GM21737 (cell line): ENCODE results near the gene PRG2.

Experiments
- ATAC-seq: cut with Tn5 transposase; IDR thresholded peaks from one replicate; pipeline ENCODE4 v1.9.1; 2021; ENCODE audit warnings: mild to moderate bottlenecking, moderate library complexity; ENCODE audit not compliant: unreplicated experiment

The PRG2 gene, protein sequence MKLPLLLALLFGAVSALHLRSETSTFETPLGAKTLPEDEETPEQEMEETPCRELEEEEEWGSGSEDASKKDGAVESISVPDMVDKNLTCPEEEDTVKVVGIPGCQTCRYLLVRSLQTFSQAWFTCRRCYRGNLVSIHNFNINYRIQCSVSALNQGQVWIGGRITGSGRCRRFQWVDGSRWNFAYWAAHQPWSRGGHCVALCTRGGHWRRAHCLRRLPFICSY

DNA sequence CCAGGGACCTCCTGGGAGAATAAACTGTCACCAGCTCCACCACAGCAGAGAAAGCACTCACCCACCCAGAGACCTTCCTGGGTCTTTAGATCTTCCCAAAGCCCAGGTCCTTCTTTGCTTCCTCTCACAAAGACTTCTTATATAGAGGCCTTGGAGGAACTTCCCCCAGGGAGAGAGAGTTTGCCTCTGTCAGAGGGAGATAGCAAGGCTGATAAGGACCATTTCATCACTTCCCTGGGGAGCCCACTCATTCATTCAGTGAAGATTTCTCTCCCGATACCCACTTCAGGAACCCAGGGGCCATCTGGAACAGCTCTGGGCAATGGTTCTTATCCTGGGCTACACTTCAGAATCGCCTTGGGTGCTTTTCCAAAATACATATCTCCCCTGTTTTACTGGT, at the start of gene PRG2:
Gene PRG2, minus strand, starts transcription at position 116 of the 400 bp plus-strand sequence. CDS start 706 bp downstream, outside the sequence.
- no peak for ATAC-seq

DNA sequence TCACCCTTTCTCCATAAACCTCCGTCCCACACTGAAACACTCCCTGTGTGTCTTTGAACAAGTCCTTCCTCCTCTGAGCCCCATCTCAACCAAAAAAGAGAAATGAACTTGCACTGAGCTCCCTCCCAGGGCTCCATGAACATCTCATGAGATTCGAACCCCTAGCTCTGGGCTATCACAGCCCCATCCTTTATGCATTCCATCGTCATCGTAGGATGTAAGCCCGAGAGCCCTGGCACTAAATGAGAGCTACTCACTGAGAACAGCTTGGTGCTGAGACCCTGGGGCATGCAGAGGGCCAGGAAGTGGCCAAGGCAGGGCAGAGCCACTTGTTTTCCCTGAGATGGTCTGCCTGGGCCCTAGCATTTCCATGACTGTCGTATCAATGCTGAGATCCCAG, 49.3 kb upstream of the PRG2 start:
- no peak for ATAC-seq

- no peak for ATAC-seq
These were observed 48.2 kb upstream of the PRG2 start for GRCh38 chr11:57438345-57439285.

GRCh38 chr11:57436031-57436430, 45.6 kb upstream of the PRG2 start:
- ATAC-seq, result no peak

GRCh38 chr11:57434640-57435546, 44.4 kb upstream of the PRG2 start:
- no peak for ATAC-seq

DNA sequence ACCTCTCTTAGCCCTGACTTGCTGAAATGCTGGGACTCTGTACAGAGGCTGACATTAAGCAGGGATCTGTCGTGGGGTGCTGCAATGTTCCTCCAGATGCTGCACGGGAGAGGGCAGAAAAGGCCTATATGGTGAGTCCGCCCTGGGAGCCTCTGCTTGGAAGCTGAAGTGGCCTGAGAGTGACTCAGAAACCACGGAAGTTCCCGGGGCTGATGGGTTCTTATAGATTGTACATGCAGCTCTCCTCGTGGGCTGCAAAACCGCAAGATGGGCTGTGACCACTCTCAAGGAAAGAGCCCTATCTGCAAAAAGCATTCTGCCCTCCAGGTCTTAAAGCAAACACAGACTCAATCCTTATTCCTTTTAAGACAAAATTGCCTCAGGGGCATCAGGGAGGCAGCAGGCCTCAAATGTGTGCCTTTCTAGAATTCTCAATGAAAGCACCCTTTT, 42.3 kb upstream of the PRG2 start:
- no peak for ATAC-seq

GRCh38 chr11:57432149-57432561, 41.7 kb upstream of the PRG2 start:
- no peak for ATAC-seq

DNA sequence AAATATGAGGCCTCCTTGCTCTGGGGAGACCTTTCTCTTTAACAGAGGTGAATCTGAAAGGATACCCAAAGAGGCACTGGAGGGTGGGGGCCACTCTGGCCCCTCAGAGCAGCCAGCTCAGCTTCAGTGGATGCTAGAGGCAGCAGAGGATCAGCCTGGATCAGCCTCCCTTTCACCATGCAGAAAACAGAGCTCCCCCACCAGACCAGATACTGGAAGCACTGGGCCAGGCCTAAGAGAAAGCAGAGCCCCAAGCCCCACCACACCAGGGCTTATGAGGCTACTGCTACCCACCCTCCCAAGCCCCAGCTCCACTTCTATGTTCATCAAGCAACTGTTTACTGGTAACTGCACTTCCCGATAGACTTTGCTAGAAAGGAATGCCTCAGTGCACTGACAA, 40.5 kb upstream of the PRG2 start:
- ATAC-seq, result no peak

- ATAC-seq, result no peak
These were observed 39.5 kb upstream of the PRG2 start for GRCh38 chr11:57429946-57430345.

GRCh38 chr11:57428643-57429042, 38.2 kb upstream of the PRG2 start:
- ATAC-seq, result no peak

GRCh38 chr11:57427727-57428082, 37.3 kb upstream of the PRG2 start:
- no peak for ATAC-seq

DNA sequence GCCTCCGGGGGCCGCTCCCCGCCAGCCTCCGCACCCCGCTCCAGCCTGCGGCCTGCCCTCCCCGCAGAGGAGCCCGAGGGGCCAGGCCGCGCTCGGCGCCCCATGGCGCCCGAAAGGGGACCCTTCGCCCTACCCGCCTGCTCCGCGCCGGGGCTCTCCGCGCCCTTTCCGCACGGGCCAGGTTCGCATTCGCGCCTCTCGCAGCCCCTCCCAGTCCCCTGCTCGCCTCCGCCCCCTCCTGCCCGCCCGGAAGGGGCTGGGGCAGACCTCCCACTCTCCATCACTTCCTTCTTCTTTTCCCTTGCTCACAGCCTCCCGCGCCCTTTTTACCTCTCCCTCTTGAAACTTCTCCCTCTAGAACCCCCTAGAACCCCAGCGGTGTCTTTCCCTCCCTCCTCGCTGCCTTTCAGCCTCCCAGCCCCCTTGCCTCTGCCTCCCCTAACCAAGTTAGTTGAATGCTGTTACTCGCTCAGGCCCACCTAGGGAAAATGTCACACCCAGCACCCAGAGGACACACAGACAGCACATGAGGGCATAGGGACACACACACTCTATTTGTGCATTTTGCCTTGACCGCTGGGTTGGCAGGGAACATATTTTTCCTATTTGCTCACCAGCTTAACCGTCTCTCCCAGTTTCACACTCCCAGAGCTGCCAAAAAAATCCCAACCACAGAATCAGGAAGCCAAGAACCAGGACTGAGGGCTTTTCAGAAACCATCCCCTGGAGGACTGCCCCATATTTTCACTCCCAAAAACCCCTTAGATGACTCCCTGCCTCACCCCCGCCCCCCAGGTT, 36.7 kb upstream of the PRG2 start, which contains the start of gene SLC43A3:
Gene SLC43A3, minus strand, starts transcription at position 193 of the 798 bp plus-strand sequence. CDS start 949 bp downstream, outside the sequence.
- peak; percentile 56 for ATAC-seq

DNA sequence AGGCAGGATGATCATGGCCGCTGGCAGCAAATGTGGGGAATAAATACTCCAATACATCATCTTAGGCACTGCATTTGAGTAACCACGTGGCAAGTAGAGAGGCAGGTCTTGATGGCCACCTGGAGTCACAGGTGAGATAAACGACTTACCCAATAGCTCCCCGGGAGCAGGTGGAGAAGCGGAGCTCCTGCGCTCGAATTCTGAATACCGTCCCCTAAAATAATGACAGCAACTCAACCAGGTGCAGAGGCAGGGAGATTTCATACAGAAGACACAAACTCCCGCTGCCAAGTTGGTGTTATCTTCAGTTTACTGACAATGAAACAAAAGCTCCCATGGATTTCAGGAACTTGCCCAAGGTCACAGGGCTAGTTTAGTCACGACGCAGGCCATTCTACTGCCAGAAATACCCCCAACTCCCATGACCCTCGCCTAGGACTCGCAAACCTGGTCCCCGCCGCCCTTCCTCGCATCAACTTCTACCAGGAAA, 36.0 kb upstream of the PRG2 start:
- ATAC-seq, result no peak

DNA sequence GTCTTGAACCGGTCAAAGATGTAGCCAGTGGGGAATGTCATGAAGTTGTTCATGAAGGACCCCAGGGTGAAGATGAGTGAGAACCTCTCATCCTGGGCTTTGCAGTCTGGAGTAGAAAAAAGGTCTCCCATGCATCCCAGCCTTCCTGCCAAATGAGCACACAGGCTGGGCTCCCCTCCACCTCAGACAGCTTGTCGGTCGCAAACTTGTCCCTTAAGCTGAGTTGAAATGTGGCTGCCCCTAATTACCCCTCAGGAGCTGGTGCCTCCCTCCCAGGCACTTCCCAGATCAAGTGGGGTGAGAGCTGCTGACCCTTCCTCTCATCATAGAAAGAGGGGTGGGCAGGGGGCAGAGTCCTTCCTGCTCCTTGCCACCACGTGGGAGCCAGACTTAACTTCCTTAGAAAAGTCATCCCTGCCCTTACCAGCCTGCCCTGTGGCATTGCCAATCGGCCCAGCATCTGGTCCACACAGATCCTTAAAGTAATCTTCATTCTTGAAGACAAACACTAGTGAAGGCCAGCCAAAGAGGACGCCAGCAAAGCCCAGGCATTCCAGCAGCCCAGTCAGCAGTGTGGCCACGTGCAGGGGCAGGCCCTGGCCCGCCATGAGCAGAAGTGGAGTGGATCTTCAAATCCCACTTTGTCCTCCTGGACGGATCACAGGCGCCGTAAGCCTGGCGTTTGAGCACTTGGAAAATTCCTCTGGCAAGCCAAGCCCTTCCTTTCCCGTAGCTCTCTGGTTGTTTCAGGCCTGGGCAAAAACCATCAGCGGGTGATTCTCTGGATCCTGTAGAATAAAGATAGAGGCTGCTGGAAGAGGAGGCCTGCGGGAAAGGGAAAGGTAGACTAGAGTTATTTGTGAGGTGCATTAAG, 35.4 kb upstream of the PRG2 start:
- no peak for ATAC-seq

DNA sequence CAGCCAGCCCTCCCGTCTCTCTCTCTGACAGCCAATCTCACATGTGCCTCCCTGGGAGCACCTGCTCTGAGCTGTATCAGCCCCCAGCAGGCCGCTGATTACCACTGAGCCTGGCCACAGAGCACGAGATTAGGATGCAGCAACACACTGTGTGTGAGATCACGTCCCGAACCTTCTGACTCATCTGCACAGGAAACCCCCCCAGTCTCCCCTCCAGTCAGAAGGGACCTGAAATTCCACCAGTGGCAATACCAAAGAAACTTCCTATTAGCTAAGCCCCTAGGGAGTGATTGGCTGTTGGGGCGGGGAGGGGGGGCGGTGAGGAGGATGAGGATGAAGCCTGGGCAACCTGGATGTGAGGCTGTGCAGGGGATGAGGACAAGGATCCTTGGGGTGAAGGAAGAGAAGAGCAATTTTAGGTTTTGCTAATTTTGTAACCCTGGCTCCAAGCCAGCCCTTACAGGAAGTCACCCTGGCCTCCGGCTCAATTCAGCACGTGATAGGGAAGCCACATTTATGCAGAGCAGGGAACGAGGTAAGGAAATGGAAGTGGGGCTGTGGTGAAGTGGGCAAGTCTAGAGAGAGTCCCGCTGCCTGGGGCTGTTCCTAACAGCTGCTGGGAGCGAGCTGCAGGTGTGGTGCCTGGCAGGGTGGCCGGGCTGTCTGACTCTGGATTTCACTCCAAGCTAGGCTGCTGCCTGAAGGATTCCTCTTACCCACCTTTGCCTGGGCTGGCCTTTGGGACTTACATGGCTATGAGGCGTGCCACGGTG, 34.5 kb upstream of the PRG2 start:
- peak; percentile 85 for ATAC-seq

- no peak for ATAC-seq
These were observed 33.8 kb upstream of the PRG2 start for GRCh38 chr11:57424137-57424791.

- ATAC-seq, result no peak
These were observed 32.2 kb upstream of the PRG2 start for GRCh38 chr11:57422669-57423068.

DNA sequence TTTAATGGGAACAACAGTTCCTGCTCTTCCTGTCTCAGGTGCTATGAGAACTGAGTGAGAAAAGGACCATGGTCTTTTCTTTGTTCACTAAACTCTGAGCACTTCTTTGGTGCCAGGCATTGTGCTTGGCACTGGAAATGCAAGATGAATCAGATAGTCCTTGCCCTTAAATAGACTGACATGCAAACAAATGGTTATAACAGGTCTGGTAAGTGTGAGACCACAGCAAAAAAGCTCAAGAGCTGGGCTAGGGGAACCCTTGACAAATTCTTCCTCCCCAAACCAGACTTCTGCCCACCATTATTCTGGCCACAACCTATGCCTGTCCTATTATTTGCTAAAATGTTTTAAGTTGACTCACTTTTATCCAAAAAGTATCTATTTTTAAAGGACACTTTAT, 31.4 kb upstream of the PRG2 start:
- ATAC-seq, result no peak
